AG04449 (cell line): Measurements from ENCODE around the gene ABCC10.

ENCODE experiments used
- CTCF ChIA-PET: fragments of 350-600 bp; formaldehyde crosslinking; extraction: SDS; loops from one replicate; lab custom pipeline; 2021; ENCODE audit warnings: antibody characterized with exemption; lab: Yijun Ruan, JAX
- POLR2A ChIA-PET: fragments of 400-600, 350-600 bp; formaldehyde crosslinking; extraction: SDS; loops from one replicate; lab custom pipeline; 2020; ENCODE audit warnings: antibody characterized with exemption, inconsistent platforms; lab: Yijun Ruan, JAX
- DNase-seq: peaks from one replicate; pipeline ENCODE4 v3.0.0-alpha.2; 2010; ENCODE audit warnings: low read depth, low spot score
- H3K4me3 ChIP-seq: 2 replicates; pipeline ENCODE4 v1.5.1; 2011; ENCODE audit warnings: low read depth, mild to moderate bottlenecking, control low read depth, low read length
- TF ChIP-seq, protein P1 (sequence below): IDR thresholded peaks from one replicate; pipeline ENCODE4 v1.5.1; 2011; ENCODE audit warnings: mild to moderate bottlenecking, moderate library complexity, low read length, control low read depth, inconsistent platforms; ENCODE audit not compliant: insufficient read depth; ENCODE audit errors: missing control alignments

The ABCC10 gene

DNA sequence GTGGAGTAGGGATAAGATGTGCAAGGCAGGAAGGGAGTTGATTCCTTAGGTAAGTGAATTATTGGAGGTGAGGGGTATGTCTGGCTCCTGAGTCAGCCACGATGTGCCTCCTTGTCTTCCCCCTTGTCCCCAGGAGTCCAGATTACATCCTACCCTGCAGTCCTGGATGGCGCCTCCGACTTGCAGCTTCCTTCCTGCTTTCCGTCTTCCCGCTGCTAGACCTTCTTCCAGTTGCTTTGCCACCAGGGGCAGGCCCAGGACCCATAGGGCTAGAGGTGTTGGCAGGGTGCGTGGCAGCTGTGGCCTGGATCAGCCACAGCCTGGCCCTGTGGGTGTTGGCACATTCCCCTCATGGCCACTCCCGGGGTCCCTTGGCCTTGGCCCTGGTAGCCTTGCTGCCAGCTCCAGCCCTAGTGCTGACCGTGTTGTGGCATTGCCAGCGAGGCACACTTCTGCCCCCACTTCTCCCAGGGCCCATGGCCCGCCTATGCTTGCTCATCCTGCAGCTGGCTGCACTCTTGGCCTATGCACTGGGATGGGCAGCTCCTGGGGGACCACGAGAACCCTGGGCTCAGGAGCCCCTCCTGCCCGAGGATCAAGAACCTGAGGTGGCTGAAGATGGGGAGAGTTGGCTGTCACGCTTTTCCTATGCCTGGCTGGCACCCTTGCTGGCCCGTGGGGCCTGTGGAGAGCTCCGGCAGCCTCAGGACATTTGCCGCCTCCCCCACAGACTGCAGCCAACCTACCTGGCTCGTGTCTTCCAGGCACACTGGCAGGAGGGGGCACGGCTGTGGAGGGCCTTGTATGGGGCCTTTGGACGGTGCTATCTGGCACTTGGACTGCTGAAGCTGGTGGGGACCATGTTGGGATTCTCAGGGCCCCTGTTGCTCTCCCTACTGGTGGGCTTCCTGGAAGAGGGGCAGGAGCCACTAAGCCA is 4.9 kb downstream of the ABCC10 start:
- DNase-seq = no peak
- ChIA-PET POLR2A (no interaction called here), CTCF (interaction anchor here (1.0 to 2.6 kb wide), 3 partner anchors 75 to 203 kb away, joined by 4 to 12 read pairs (median 9); partner anchors contain the start of gene DNPH1)
- TF ChIP-seq, protein P1, sequence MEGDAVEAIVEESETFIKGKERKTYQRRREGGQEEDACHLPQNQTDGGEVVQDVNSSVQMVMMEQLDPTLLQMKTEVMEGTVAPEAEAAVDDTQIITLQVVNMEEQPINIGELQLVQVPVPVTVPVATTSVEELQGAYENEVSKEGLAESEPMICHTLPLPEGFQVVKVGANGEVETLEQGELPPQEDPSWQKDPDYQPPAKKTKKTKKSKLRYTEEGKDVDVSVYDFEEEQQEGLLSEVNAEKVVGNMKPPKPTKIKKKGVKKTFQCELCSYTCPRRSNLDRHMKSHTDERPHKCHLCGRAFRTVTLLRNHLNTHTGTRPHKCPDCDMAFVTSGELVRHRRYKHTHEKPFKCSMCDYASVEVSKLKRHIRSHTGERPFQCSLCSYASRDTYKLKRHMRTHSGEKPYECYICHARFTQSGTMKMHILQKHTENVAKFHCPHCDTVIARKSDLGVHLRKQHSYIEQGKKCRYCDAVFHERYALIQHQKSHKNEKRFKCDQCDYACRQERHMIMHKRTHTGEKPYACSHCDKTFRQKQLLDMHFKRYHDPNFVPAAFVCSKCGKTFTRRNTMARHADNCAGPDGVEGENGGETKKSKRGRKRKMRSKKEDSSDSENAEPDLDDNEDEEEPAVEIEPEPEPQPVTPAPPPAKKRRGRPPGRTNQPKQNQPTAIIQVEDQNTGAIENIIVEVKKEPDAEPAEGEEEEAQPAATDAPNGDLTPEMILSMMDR = no peak
- H3K4me3 ChIP-seq = no peak overlapping the region

DNA sequence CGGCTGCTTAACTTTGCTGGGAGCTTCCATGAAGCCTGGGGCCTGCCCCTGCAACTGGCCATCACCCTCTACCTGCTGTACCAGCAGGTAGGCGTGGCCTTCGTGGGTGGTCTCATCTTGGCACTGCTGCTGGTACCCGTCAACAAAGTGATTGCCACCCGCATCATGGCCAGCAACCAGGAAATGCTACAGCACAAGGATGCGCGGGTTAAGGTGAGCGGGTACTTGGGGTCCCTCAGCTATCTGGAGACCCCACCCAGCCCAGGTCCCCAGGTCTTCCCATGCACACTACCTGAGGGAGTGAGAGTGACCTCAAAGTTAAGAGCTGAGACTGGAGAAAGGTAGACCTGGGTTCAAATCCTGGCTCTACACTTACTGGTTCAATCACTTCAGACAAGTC is 5.8 kb downstream of the ABCC10 start:
- ChIA-PET POLR2A (no interaction called here), CTCF (interaction anchor here (1.1 to 2.1 kb wide), 4 partner anchors 21 to 204 kb away, joined by 3 to 12 read pairs (median 3); partner anchors contain the start of gene DNPH1)
- TF ChIP-seq, protein P1 = no peak
- DNase-seq = no peak
- H3K4me3 ChIP-seq = no peak overlapping the region

DNA sequence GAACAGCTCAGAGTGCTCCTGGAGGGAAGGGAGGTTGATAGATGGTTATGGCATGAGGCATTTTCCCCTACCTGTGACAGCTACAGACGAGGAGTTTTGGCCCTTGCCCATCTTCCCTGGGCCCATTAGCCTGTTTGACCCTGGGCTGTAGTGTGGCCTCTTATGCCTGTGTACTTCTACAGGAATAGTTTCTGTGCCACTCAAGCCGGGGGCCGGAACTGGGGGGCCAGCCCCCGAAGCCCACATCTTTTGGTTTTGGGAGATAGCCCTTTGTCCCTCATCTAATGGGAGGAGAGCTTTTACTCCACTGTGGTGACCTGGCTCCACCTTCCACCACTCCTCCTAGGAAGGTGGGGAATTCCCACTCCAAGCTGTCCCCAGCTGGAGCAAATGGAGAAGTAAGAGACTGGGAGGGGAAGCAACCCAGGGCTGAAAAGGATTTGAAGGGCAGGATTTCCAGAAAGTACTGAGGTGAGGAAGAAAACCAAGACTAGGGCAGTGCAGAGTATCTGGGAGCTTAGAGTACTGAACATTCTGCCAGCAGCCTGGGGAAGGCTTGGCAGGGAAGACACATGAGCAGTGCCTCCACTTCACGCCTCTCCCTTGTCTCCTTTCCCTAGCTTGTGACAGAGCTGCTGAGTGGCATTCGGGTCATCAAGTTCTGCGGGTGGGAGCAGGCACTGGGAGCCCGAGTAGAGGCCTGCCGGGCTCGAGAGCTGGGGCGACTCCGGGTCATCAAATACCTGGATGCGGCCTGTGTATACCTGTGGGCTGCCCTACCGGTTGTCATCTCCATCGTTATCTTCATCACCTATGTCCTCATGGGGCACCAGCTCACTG is 6.9 kb downstream of the ABCC10 start:
- no peak overlapping the region for H3K4me3 ChIP-seq
- no peak for DNase-seq
- ChIA-PET POLR2A (no interaction called here), CTCF (interaction anchor here (0.8 to 3.5 kb wide), 7 partner anchors 17 to 205 kb away, joined by 3 to 28 read pairs (median 3); partner anchors contain the start of gene DNPH1)
- TF ChIP-seq, protein P1 = no peak

DNA sequence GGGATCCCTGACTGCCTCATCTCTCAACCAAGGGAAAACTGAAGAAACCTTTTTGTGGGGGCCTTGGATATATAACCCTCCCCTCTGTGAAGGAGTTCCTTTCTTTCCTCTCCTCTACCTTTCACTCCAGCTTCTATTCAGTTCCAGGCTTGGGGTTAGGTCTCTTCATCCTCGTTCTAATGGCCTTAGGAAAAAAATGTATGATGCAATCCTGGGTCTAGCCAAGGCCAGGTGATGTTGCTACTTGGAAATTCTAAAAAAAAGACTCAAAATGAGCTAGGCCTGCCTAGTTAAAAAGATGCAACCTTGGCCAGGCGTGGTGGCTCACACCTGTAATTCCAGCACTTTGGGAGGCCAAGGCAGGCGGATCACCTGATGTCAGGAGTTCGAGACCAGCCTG is 7.6 kb downstream of the ABCC10 start:
- no peak for DNase-seq
- ChIA-PET CTCF (interaction anchor here (1.2 to 3.5 kb wide), 2 partner anchors 16 to 72 kb away, joined by 3 to 28 read pairs; no protein-coding TSS in a partner anchor), POLR2A (no interaction called here)
- H3K4me3 ChIP-seq = no peak overlapping the region
- TF ChIP-seq, protein P1 = no peak

DNA sequence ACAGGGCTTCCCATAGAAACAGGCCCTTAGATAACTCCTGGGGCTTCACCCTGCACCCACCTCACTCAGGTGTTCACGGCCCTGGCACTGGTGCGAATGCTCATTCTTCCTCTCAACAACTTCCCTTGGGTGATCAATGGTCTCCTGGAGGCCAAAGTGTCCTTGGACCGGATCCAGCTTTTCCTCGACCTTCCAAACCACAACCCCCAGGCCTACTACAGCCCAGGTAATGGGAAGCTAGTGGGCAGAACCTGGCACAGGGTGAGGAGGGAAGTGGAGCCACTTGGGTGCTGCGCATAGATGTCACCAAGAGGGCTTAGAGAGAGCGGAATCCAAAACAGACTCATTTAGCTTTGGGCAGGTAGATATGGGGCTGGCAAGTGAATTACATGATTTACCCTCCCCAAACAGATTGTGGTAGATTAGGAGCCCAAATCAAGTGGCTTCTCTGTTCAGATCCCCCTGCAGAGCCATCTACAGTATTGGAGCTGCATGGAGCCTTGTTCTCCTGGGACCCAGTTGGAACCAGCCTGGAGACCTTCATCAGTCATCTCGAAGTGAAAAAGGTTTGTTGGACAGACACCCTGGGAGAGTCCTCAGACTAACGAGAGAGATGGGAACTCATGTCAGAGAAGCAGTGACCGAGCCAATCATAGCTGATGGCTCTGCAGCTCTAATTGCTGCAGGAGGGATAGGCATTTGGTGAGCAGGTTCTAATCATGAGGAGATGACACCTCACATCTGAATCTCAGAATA is 8.5 kb downstream of the ABCC10 start:
- DNase-seq = no peak
- H3K4me3 ChIP-seq = no peak overlapping the region
- CTCF ChIA-PET = interaction anchor here (1.1 to 3.5 kb wide), 4 partner anchors 57 to 206 kb away, joined by 3 to 28 read pairs (median 6); no protein-coding TSS in a partner anchor
- POLR2A ChIA-PET = no interaction called here
- TF ChIP-seq, protein P1 = no peak
